GM23248 (cell line): ENCODE results near the gene SLC5A8. TPM values are rescaled to one million over a fixed set of nuclear protein-coding genes. Genes with fewer than 3 reads are reported as not detected.

Experiments
- DNase-seq: peaks from one replicate; pipeline ENCODE4 v3.0.0-alpha.2; 2015
- H2AFZ ChIP-seq: fragments of 200-600 bp; sonication (generic); 2 replicates; pipeline ENCODE4 v1.6.1; 2016; ENCODE audit warnings: antibody characterized with exemption
- H3F3A ChIP-seq: fragments of 200-600 bp; sonication (generic); 2 replicates; pipeline ENCODE4 v1.6.1; 2016; ENCODE audit warnings: mild to moderate bottlenecking, antibody characterized with exemption, mixed run types; ENCODE audit not compliant: insufficient read depth
- H3K27ac ChIP-seq: fragments of 200-600 bp; sonication (generic); 2 replicates; pipeline ENCODE4 v1.5.1; 2016; ENCODE audit warnings: mild to moderate bottlenecking
- H3K27me3 ChIP-seq: fragments of 200-600 bp; sonication (generic); replicated peaks from 2 replicates; pipeline ENCODE4 v1.6.1; 2016; ENCODE audit warnings: mild to moderate bottlenecking; ENCODE audit not compliant: insufficient read depth
- H3K36me3 ChIP-seq: fragments of 200-600 bp; sonication (generic); 2 replicates; pipeline ENCODE4 v1.6.1; 2016; ENCODE audit warnings: low read depth, mild to moderate bottlenecking
- H3K4me1 ChIP-seq: fragments of 200-600 bp; sonication (generic); 2 replicates; pipeline ENCODE4 v1.6.1; 2016; ENCODE audit warnings: mild to moderate bottlenecking; ENCODE audit not compliant: insufficient read depth
- H3K4me2 ChIP-seq: fragments of 200-600 bp; sonication (generic); one replicate; pipeline ENCODE4 v1.6.1; 2016; ENCODE audit warnings: mild to moderate bottlenecking; ENCODE audit not compliant: unreplicated experiment
- H3K4me3 ChIP-seq: fragments of 200-600 bp; sonication (generic); 2 replicates; pipeline ENCODE4 v1.5.1; 2016; ENCODE audit warnings: mild to moderate bottlenecking
- H3K79me2 ChIP-seq: fragments of 200-600 bp; sonication (generic); 2 replicates; pipeline ENCODE4 v1.6.1; 2016; ENCODE audit warnings: mild to moderate bottlenecking; ENCODE audit not compliant: insufficient read depth
- H3K9ac ChIP-seq: fragments of 200-600 bp; sonication (generic); 2 replicates; pipeline ENCODE4 v1.6.1; 2016; ENCODE audit warnings: mild to moderate bottlenecking
- H3K9me2 ChIP-seq: fragments of 200-600 bp; sonication (generic); 2 replicates; pipeline ENCODE4 v1.6.1; 2016; ENCODE audit warnings: mixed run types, mild to moderate bottlenecking, moderate library complexity; ENCODE audit not compliant: insufficient read depth
- H3K9me3 ChIP-seq: fragments of 200-600 bp; sonication (generic); one replicate; pipeline ENCODE4 v1.6.1; 2017; ENCODE audit warnings: low read depth
- H4K20me1 ChIP-seq: fragments of 200-600 bp; sonication (generic); 2 replicates; pipeline ENCODE4 v1.6.0; 2016; ENCODE audit not compliant: insufficient read depth
- EZH2 ChIP-seq: fragments of 200-600 bp; sonication (generic); IDR thresholded peaks from 2 replicates; pipeline ENCODE4 v1.6.1; 2018; ENCODE audit warnings: antibody characterized with exemption, mild to moderate bottlenecking; ENCODE audit not compliant: insufficient read depth, poor library complexity, severe bottlenecking
- EZH2phosphoT487 ChIP-seq: fragments of 200-600 bp; sonication (generic); IDR thresholded peaks from 2 replicates; pipeline ENCODE4 v1.6.1; 2018; ENCODE audit warnings: antibody characterized with exemption, moderate library complexity, mild to moderate bottlenecking, low read depth; ENCODE audit not compliant: insufficient read depth
- WGBS, 2 experiments: methylation state at CpG; one replicate each; pipeline ENCODE4 v1.1.6; 2015 to 2017; ENCODE audit warnings: low lambda C conversion rate in 2 of 2, low coverage in 1 of 2; ENCODE audit errors: missing lambda C conversion rate in 2 of 2; 5-methylcytosine and 5-hydroxymethylcytosine counted together
- in situ Hi-C: fragments of 300-500 bp; cut with MboI; formaldehyde crosslinking; loops from 2 replicates; pipeline ENCODE4 v1.15.0; 2020
- polyA plus RNA-seq: library from polyadenylated mRNA; unstranded; fragments of >200 nt; fragmentation: Nextera tagmentation; extraction: Ambion mirVana; gene quantifications from 2 replicates; pipeline ENCODE4 v1.2.1, GENCODE V29; 2016
- total RNA-seq: library from RNA; depleted of rRNA; stranded (reverse); fragments of >200 nt; shearing (Covaris generic); gene quantifications from 2 replicates; pipeline ENCODE4 v1.2.3, GENCODE V29; 2014

SLC5A8 gene
- total and polyA plus RNA-seq, 2 experiments from 2014 or later = not detected

GRCh38 chr12:101231636-101232035, 21.6 kb upstream of the SLC5A8 start:
- H3K4me3 ChIP-seq = no peak overlapping the region
- H3K27me3 ChIP-seq = no peaks in the 10 kb centered on the region
- WGBS, 2 experiments = 77 to 80% methylated on average over 4 of the region's 4 CpGs
- H3K27ac ChIP-seq = no peak overlapping the region
- no peaks in the 10 kb centered on the region for H3K79me2 ChIP-seq
- no peak overlapping the region for H3K9ac ChIP-seq
- peaks cover 16% of the 10 kb centered on the region for H3K4me1 ChIP-seq
- H3F3A ChIP-seq = peaks cover 15% of the 10 kb centered on the region
- no peaks in the 10 kb centered on the region for H3K9me2 ChIP-seq
- no peaks in the 10 kb centered on the region for H3K9me3 ChIP-seq
- TF ChIP-seq EZH2 (no peak), EZH2phosphoT487 (no peak)
- no peak overlapping the region for H3K4me2 ChIP-seq
- no peaks in the 10 kb centered on the region for H4K20me1 ChIP-seq
- no peak for DNase-seq
- no peaks in the 10 kb centered on the region for H3K36me3 ChIP-seq
- no peak overlapping the region for H2AFZ ChIP-seq
- in situ Hi-C loops = no loop called here

DNA sequence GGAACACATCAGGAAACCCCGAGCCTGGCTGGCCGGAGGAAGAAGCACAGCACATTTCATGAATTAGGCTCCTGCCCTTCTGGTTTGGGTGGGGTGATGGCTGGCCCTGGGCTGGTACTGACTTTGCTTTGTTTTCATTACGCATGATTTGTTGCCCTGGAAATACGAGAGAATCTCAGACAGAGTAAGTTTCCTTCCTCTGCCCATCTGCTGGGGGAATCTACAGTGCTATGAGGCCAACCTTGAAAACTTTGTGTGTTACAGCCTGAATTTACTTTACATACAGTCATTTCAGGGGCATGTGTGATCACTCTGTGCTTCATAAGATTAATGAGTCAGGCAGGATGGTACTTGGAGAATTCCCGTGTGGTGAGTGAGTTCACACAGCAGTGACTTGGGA, 20.5 kb upstream of the SLC5A8 start:
- Histone ChIP-seq H3F3A (peaks cover 15% of the 10 kb centered on the region), H3K36me3 (no peaks in the 10 kb centered on the region), H3K4me1 (peaks cover 16% of the 10 kb centered on the region), H3K9me2 (no peaks in the 10 kb centered on the region), H2AFZ (peak overlapping the region; percentile 57), H3K9ac (peak overlapping the region; percentile 77), H3K27ac (peak overlapping the region; percentile 91), H4K20me1 (no peaks in the 10 kb centered on the region), H3K4me3 (peak overlapping the region; percentile 53), H3K27me3 (no peaks in the 10 kb centered on the region), H3K4me2 (peak overlapping the region; percentile 85), H3K9me3 (no peaks in the 10 kb centered on the region), H3K79me2 (no peaks in the 10 kb centered on the region)
- DNase-seq = peak; percentile 97
- in situ Hi-C loops = no loop called here
- 3 to 5% methylated on average over 5 of the region's 5 CpGs for WGBS, 2 experiments
- TF ChIP-seq EZH2phosphoT487 (no peak), EZH2 (no peak)

- DNase-seq = no peak
- Histone ChIP-seq H3K9ac (peak overlapping the region; percentile 77), H3K27me3 (no peaks in the 10 kb centered on the region), H3K4me2 (peak overlapping the region; percentile 85), H3K79me2 (no peaks in the 10 kb centered on the region), H3K9me2 (no peaks in the 10 kb centered on the region), H4K20me1 (no peaks in the 10 kb centered on the region), H2AFZ (peak overlapping the region; percentile 57; the same call in 1 of the 2 replicates), H3K4me1 (peaks cover 16% of the 10 kb centered on the region), H3K4me3 (no peak overlapping the region; the same call in 1 of the 2 replicates), H3K9me3 (no peaks in the 10 kb centered on the region), H3K27ac (peak overlapping the region; percentile 91), H3F3A (peaks cover 15% of the 10 kb centered on the region), H3K36me3 (no peaks in the 10 kb centered on the region)
- 92 to 97% methylated on average over 7 of the region's 7 CpGs for WGBS, 2 experiments
- in situ Hi-C loops = no loop called here
- TF ChIP-seq EZH2 = no peak
- no peak for TF ChIP-seq EZH2phosphoT487
Observed at GRCh38 chr12:101229841-101230241, 19.8 kb upstream of the SLC5A8 start.

DNA sequence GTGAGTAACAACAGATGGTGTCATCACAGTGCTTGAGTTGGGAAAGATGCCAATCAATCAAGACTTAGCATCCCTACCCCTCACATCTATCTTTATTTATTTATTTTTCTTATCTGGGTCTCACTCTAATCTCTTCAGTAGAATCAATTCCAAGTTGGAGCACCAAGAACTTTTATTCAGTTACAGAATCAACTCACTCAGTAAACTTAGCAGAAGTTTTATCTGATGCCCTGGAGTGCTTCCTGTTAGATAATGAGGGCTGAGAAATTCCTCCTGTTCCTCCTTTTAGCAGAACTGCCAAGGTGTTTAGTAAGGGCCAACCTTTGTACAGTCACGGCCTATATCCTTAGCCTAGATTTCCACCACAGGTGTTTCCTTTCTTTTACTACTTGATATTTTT, 11.3 kb upstream of the SLC5A8 start:
- H3K36me3 ChIP-seq = no peaks in the 10 kb centered on the region
- in situ Hi-C loops = no loop called here
- H3K9ac ChIP-seq = no peak overlapping the region
- H3K9me2 ChIP-seq = no peaks in the 10 kb centered on the region; the same call in 1 of the 2 replicates
- no peak overlapping the region for H3K4me2 ChIP-seq
- H3F3A ChIP-seq = no peaks in the 10 kb centered on the region
- no peaks in the 10 kb centered on the region for H3K27me3 ChIP-seq
- H4K20me1 ChIP-seq = no peaks in the 10 kb centered on the region
- no peak overlapping the region for H3K4me3 ChIP-seq
- no peak overlapping the region for H3K27ac ChIP-seq
- no peaks in the 10 kb centered on the region for H3K4me1 ChIP-seq
- H3K79me2 ChIP-seq = no peaks in the 10 kb centered on the region
- H3K9me3 ChIP-seq = no peaks in the 10 kb centered on the region
- 79 to 81% methylated on average over 1 of the region's 1 CpG for WGBS, 2 experiments
- no peak overlapping the region for H2AFZ ChIP-seq
- TF ChIP-seq EZH2 (no peak), EZH2phosphoT487 (no peak)
- DNase-seq = no peak

DNA sequence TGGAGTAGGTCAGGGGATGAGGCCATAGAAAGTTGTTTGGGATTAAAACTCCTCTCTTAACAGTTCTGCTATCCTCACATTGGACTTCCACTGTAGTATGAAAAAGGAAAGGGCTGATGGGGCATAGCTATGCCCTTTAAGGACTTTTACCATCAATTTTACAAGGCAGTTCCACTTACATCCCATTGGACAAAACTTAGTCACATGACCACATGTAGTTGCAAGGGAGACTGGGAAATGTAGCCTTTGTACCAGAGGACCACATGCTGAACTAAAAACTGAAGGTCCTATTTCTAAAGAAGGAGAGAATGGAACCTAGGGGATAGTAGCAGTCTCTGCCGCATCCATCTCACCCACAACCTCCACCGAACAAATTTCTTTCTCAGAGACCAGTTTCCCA, 6.8 kb upstream of the SLC5A8 start:
- in situ Hi-C loops = no loop called here
- no peak overlapping the region for H3K27ac ChIP-seq
- H2AFZ ChIP-seq = no peak overlapping the region
- no peak overlapping the region for H3K4me3 ChIP-seq
- H3F3A ChIP-seq = no peaks in the 10 kb centered on the region
- H3K9me3 ChIP-seq = no peaks in the 10 kb centered on the region
- no peak overlapping the region for H3K4me2 ChIP-seq
- no peak overlapping the region for H3K9ac ChIP-seq
- H3K79me2 ChIP-seq = no peaks in the 10 kb centered on the region
- H3K36me3 ChIP-seq = no peaks in the 10 kb centered on the region
- H4K20me1 ChIP-seq = no peaks in the 10 kb centered on the region
- no peaks in the 10 kb centered on the region for H3K9me2 ChIP-seq
- H3K4me1 ChIP-seq = no peaks in the 10 kb centered on the region
- TF ChIP-seq EZH2 (no peak), EZH2phosphoT487 (no peak)
- 87 to 98% methylated on average over 2 of the region's 2 CpGs for WGBS, 2 experiments
- DNase-seq = no peak
- no peaks in the 10 kb centered on the region; the same call in 1 of the 2 replicates for H3K27me3 ChIP-seq
